GM10266 (cell line): ENCODE measurements around the gene STOX2.

Experiments used
- DNase-seq: peaks from one replicate; pipeline ENCODE4 v3.0.0; 2012; ENCODE audit errors: extremely low spot score
- CTCF ChIP-seq: IDR thresholded peaks from 2 replicates; pipeline ENCODE4 v1.5.1; 2012; ENCODE audit warnings: mild to moderate bottlenecking, low read depth; ENCODE audit not compliant: control insufficient read depth, insufficient read depth; ENCODE audit errors: missing control alignments

The STOX2 gene

DNA sequence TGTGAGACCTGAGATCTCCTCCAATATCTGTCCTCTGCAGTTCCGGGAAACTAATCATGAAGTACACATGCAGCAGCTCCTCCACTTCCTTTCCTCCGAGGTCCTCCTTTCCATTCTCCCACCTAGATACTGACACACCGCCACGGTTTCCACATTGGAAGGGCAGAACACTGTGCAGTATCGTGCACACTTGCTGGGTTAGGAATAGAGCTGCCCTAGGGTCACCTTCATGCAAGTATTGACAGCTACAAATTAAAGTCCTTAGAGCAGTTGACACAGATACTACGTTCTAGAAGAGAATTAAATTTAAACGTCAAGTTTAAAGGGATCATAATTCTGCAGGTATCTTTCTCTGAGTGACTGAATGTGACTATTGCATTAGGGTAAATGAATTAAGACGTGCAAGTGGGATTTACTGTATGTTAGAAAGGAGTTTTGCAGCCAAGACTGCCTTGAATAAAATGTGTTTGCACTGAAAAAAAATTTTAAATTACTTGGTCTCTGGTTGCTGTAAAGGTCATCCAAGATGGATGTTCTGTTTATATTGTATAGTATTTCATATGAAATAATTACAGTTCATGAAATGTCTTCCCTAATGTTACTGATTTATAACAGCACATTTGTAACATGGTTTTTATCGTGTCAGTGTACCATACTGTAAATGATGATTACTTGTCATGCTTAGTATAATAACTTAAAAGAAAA, 117.7 kb downstream of the STOX2 start:
- no peak for DNase-seq
- no peak for TF ChIP-seq CTCF

DNA sequence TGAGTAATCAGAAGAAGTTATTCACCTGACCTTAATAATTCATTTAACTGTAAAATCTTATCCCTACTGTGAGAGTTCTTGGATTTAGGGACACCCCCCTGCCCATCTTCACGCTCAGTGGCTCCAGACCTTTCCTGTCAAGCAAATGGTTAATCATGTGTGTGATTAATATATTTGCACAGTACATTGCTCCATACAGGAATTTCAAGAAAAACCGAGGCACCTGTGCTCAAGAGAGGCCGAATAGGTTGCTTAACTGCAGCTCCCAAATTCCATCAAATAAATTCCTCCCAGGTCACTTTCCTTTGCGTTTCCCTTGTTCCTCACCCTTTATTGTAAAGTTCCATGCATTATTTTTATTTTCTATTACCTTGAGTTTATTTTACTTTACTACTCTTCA, 119.5 kb downstream of the STOX2 start:
- TF ChIP-seq CTCF: no peak
- DNase-seq: no peak

GRCh38 chr4:184028561-184029374, 123.7 kb downstream of the STOX2 start:
- no peak for TF ChIP-seq CTCF
- DNase-seq: no peak

DNA sequence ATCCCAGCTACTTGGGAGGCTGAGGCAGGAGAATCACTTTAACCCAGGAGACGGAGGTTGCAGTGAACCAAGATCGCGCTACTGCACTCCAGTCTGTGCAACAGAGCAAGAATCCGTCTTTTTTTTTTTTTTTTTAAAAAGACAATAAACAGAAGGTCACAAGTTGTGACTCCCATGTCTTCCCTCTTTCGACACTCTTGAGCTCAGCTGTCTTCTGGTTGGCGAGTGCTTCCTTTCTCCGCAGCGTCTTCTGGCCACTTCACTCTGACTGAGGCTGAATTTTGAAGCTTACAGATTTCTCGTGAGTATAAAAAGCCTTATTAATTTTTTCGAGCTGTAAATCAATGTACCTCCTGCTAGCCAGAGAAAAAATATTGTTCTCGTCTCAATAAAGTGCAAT, 124.9 kb downstream of the STOX2 start:
- no peak for DNase-seq

DNA sequence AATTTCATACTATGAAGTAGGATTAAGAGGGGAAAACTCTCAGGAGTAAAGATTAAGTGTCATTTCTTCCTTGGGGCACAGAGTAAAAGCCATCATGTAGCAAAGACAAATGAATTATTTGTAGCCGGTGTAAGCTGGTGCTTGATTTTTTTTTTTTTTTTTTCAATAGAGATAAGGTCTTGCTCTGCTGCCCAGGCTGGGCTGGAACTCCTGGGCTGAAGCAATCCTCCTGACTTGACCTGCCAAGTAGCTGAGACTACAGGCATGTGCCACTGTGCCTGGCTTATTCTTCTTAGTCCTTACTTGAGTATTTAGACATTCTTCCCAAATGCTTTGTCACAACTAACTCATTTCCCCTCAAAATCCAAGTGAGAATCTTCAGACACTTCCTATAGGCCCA, 125.7 kb downstream of the STOX2 start:
- no peak for DNase-seq
- no peak for TF ChIP-seq CTCF

More for the DNA sequence above, 124.9 kb downstream of the STOX2 start:
- no peak for TF ChIP-seq CTCF

GRCh38 chr4:184032091-184032490, 127.0 kb downstream of the STOX2 start:
- TF ChIP-seq CTCF: no peak

GRCh38 chr4:184039963-184040383, 134.9 kb downstream of the STOX2 start:
- no peak for TF ChIP-seq CTCF
- peak; percentile 24 for DNase-seq

More at GRCh38 chr4:184032091-184032490, 127.0 kb downstream of the STOX2 start:
- no peak for DNase-seq
